Left lung (tissue), 10 donors: ENCODE measurements around the gene ZNF710. TPM values are rescaled to one million over a fixed set of nuclear protein-coding genes. Genes with fewer than 3 reads are reported as not detected.

Experiments used
- ATAC-seq: fragments of 200-7000 bp; cut with Tn5 transposase; one replicate; pipeline ENCODE4 v1.9.1; 2020; ENCODE audit warnings: moderate library complexity
- DNase-seq, 4 donors: peaks; one replicate each; pipeline ENCODE4 v3.0.0-alpha.2; 2013 to 2020
- H3K27ac ChIP-seq, 2 donors: fragments of 200-600 bp; sonication (generic) in 1 of 2; one replicate each; pipeline versions ENCODE4 v1.5.0 to v1.8.0; 2020 to 2021
- H3K27me3 ChIP-seq, 2 donors: fragments of 200-600 bp; sonication (generic) in 1 of 2; one replicate each; pipeline versions ENCODE4 v1.5.0 to v1.8.0; 2020 to 2021
- H3K36me3 ChIP-seq, 2 donors: fragments of 200-600 bp; sonication (generic) in 1 of 2; one replicate each; pipeline versions ENCODE4 v1.5.0 to v1.8.0; 2020 to 2021
- H3K4me1 ChIP-seq, 2 donors: fragments of 200-600 bp; one replicate each; pipeline ENCODE4 v1.8.0; 2021
- H3K4me3 ChIP-seq, 2 donors: fragments of 200-600 bp; sonication (generic) in 1 of 2; one replicate each; pipeline versions ENCODE4 v1.5.0 to v1.8.0; 2020 to 2021; ENCODE audit warnings: mild to moderate bottlenecking in 1 of 2
- H3K9me3 ChIP-seq, 2 donors: fragments of 200-600 bp; sonication (generic) in 1 of 2; one replicate each; pipeline versions ENCODE4 v1.5.0 to v1.8.0; 2020 to 2021
- CTCF ChIP-seq, 2 donors: fragments of 200-600 bp; sonication (generic) in 1 of 2; IDR thresholded peaks; one replicate each; pipeline versions ENCODE4 v1.5.0 to v1.8.0; 2021; ENCODE audit warnings: antibody characterized with exemption in 2 of 2
- intact Hi-C, 2 donors: fragments of 100-400 bp; cut with DNase I; formaldehyde crosslinking; loops; one replicate each; pipeline versions ENCODE4 v1.11.2 to v1.14.2; 2022
- polyA plus RNA-seq, 6 donors: library from polyadenylated mRNA; unstranded; fragments of 120-200 nt; gene quantifications; one replicate each; pipeline ENCODE4 v1.2.1, GENCODE V29; 2013; ENCODE audit not compliant: insufficient read length in 6 of 6
- total RNA-seq, 2 donors: library from RNA; stranded (reverse); fragmentation: NEBNext Ultra II Directional; extraction: Animal tissue kit (Norgen Biotek cat#: 25700); gene quantifications; one replicate each; pipeline ENCODE4 v1.2.1, GENCODE V29; 2021
- donor health status: DM: no; HTN: yes; CAD: no.
- donor health status: DM: no; HTN: no; CAD: no.

The ZNF710 gene
- total and polyA plus RNA-seq, 8 donors, result 27.9 to 53.7 (median 39.9) TPM

GRCh38 chr15:90071220-90071807 is 70.2 kb downstream of the ZNF710 start:
- peak overlapping the region; percentile 5 to 60 for H3K27ac ChIP-seq
- intact Hi-C loops, result no loop called here
- DNase-seq (peak; percentile 67 to 89 (median 82)), ATAC-seq (peak; percentile 80)
- no peaks in the 10 kb centered on the region for H3K27me3 ChIP-seq
- H3K4me1 ChIP-seq, result peaks cover 0 to 49% of the 10 kb centered on the region in 2 donors
- peak; percentile 82 to 89 for TF ChIP-seq CTCF (IDR thresholded peaks at IDR 0.05)
- no peaks in the 10 kb centered on the region for H3K9me3 ChIP-seq
- H3K4me3 ChIP-seq, result no peak overlapping the region
- peaks cover 0 to 71% of the 10 kb centered on the region in 2 donors for H3K36me3 ChIP-seq

DNA sequence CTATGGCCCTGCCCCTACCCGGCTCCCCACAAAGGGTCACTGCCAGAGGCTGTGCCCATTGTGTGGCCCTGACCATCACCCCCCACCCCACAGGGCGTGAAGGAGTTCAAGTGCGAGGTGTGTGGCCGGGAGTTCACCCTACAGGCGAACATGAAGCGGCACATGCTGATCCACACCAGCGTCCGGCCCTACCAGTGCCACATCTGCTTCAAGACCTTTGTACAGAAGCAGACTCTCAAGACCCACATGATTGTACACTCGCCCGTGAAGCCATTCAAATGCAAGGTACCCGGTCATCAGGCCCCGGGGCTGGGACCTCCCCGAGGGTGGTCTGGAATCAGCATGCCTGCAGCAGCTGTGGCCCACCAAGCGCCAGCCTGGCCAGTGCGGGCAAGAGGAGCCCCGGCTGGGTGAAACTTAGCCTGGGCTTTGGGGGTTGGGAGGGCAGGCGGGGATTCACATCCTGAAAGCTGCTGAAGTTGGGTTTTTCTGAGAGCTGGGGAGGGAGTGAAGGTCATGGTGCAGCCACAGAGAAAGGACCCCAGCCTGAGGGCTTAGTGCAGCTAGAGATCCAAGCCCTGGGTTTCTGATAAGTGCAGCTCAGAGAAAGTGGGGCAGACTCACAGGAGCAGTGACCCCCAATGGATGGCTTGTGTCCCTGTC is 72.0 kb downstream of the ZNF710 start:
- Histone ChIP-seq H3K4me3 (no peak overlapping the region), H3K27me3 (no peaks in the 10 kb centered on the region), H3K27ac (no peak overlapping the region), H3K9me3 (no peaks in the 10 kb centered on the region), H3K4me1 (peaks cover 0 to 41% of the 10 kb centered on the region in 2 donors), H3K36me3 (peaks cover 0 to 75% of the 10 kb centered on the region in 2 donors)
- DNase-seq (peak in 1 of 4 donors; percentile 57), ATAC-seq (no peak)
- intact Hi-C loops, result no loop called here
- TF ChIP-seq CTCF (IDR thresholded peaks at IDR 0.05), result no peak

GRCh38 chr15:90074023-90074422 is 72.9 kb downstream of the ZNF710 start:
- intact Hi-C loops, result no loop called here
- Histone ChIP-seq H3K36me3 (peaks cover 0 to 75% of the 10 kb centered on the region in 2 donors), H3K4me1 (peaks cover 0 to 37% of the 10 kb centered on the region in 2 donors), H3K27ac (no peak overlapping the region), H3K27me3 (no peaks in the 10 kb centered on the region), H3K4me3 (no peak overlapping the region), H3K9me3 (no peaks in the 10 kb centered on the region)
- ATAC-seq (peak; percentile 37), DNase-seq (no peak)
- TF ChIP-seq CTCF (IDR thresholded peaks at IDR 0.05), result no peak

DNA sequence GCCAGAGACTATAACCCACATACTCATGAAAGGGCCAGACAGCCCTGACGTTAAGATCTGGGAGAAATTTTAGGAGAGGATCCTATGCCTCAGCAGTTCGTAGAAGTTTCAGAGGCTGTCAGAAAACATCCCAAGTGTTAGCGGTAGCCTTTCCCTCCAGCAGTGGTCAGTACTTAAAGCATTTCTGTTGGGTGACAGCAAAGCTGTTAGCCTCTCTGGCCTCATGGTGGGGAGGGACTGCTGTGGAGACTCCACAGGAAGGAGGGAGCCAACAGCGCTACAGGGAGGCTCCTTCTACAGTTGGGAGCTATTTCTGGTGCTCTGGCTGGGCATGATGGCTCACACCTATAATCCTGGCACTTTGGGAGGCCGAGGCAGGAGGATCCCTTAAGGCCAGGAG is 73.8 kb downstream of the ZNF710 start:
- H3K36me3 ChIP-seq, result peaks cover 0 to 78% of the 10 kb centered on the region in 2 donors
- no peak for TF ChIP-seq CTCF (IDR thresholded peaks at IDR 0.05)
- no peaks in the 10 kb centered on the region for H3K9me3 ChIP-seq
- DNase-seq, result no peak
- H3K27me3 ChIP-seq, result no peaks in the 10 kb centered on the region
- H3K4me3 ChIP-seq, result no peak overlapping the region
- H3K27ac ChIP-seq, result peak overlapping the region; percentile 7 to 39
- intact Hi-C loops, result no loop called here
- peaks cover 0 to 28% of the 10 kb centered on the region in 2 donors for H3K4me1 ChIP-seq
- no peak for ATAC-seq

- no peak for TF ChIP-seq CTCF (IDR thresholded peaks at IDR 0.05)
- Histone ChIP-seq H3K36me3 (peaks cover 0 to 85% of the 10 kb centered on the region in 2 donors), H3K27me3 (no peaks in the 10 kb centered on the region), H3K27ac (peak overlapping the region; percentile 7 to 39), H3K4me3 (no peak overlapping the region), H3K4me1 (peaks cover 0 to 21% of the 10 kb centered on the region in 2 donors), H3K9me3 (no peaks in the 10 kb centered on the region)
- ATAC-seq (peak; percentile 69), DNase-seq (peak in 1 of 4 donors; percentile 8)
- intact Hi-C loops, result no loop called here
Measured at GRCh38 chr15:90075420-90076289, 74.5 kb downstream of the ZNF710 start.
